H1 (cell line): ENCODE data around the gene MAK. TPM values are rescaled to one million over a fixed set of nuclear protein-coding genes. Genes with fewer than 3 reads are reported as not detected.

ENCODE experiments used
- CTCF ChIA-PET: fragments of 300-600 bp; sonication (Branson Sonifier 250); formaldehyde crosslinking; loops from one replicate; lab custom pipeline; 2021; ENCODE audit not compliant: partially characterized antibody; lab: Charles Lee
- POLR2A ChIA-PET: fragments of 300-600 bp; sonication (Branson Sonifier 250); formaldehyde crosslinking; loops from one replicate; lab custom pipeline; 2021; ENCODE audit warnings: inconsistent platforms; ENCODE audit not compliant: partially characterized antibody; lab: Charles Lee
- DNase-seq, 2 experiments: peaks; one replicate each; pipeline versions ENCODE4 v3.0.0 to v3.0.0-alpha.2; 2010 to 2022; ENCODE audit warnings: low spot score in 2 of 2, low read depth in 1 of 2, mixed read lengths in 1 of 2
- FAIRE-seq: peaks from 2 replicates; lab custom pipeline; 2011; peaks lifted over from hg19 to GRCh38; lab: Jason Lieb, UNC
- H2AFZ ChIP-seq: 2 replicates; pipeline ENCODE4 v1.8.1; 2012; ENCODE audit warnings: low read length, inconsistent platforms
- H2AK5ac ChIP-seq: 2 replicates; pipeline ENCODE4 v1.6.1; 2013; ENCODE audit warnings: low read depth, low read length
- H2BK120ac ChIP-seq: replicated peaks from 2 replicates; pipeline ENCODE3; 2013; ENCODE audit warnings: low read depth, low read length, inconsistent platforms
- H2BK12ac ChIP-seq: 2 replicates; pipeline ENCODE4 v1.6.1; 2013; ENCODE audit warnings: low read depth, low read length
- H2BK15ac ChIP-seq: 2 replicates; pipeline ENCODE4 v1.6.1; 2013; ENCODE audit warnings: low read length
- H2BK20ac ChIP-seq: 2 replicates; pipeline ENCODE4 v1.6.1; 2013; ENCODE audit warnings: low read length
- H2BK5ac ChIP-seq: 2 replicates; pipeline ENCODE4 v1.6.1; 2013; ENCODE audit warnings: low read depth, low read length
- H3K14ac ChIP-seq: 2 replicates; pipeline ENCODE4 v1.6.1; 2013; ENCODE audit warnings: inconsistent platforms; ENCODE audit not compliant: insufficient read length
- H3K18ac ChIP-seq: 2 replicates; pipeline ENCODE4 v1.6.1; 2013; ENCODE audit warnings: low read length; ENCODE audit errors: extremely low read depth
- H3K23ac ChIP-seq: 2 replicates; pipeline ENCODE4 v1.6.1; 2013; ENCODE audit warnings: inconsistent platforms; ENCODE audit not compliant: insufficient read length
- H3K23me2 ChIP-seq: 2 replicates; pipeline ENCODE4 v1.6.1; 2013; ENCODE audit warnings: low read depth, low read length
- H3K27ac ChIP-seq: 2 replicates; pipeline ENCODE4 v1.6.1; 2011; ENCODE audit warnings: low read depth, low read length, inconsistent platforms
- H3K27me3 ChIP-seq, 4 experiments: replicated peaks in 1 of 4; 1 replicate in 1 of 4; 2 replicates in 3 of 4; pipeline versions ENCODE4 v1.6.1 to v1.8.1; 2011 to 2013; ENCODE audit warnings: low read length in 3 of 4, mild to moderate bottlenecking in 3 of 4, inconsistent platforms in 2 of 4, mixed read lengths in 2 of 4, moderate library complexity in 1 of 4; ENCODE audit not compliant: control insufficient read depth in 3 of 4, insufficient read depth in 3 of 4; ENCODE audit errors: extremely low read depth in 1 of 4
- H3K36me3 ChIP-seq, 4 experiments: 2 replicates each; pipeline versions ENCODE4 v1.6.1 to v1.8.1; 2011 to 2013; ENCODE audit warnings: mild to moderate bottlenecking in 4 of 4, low read length in 3 of 4, moderate library complexity in 2 of 4, control low read depth in 1 of 4, inconsistent platforms in 1 of 4; ENCODE audit not compliant: insufficient read depth in 4 of 4, control insufficient read depth in 2 of 4
- H3K4ac ChIP-seq: replicated peaks from 2 replicates; pipeline ENCODE3; 2013; ENCODE audit warnings: low read length, low read depth, mixed read lengths, inconsistent platforms; ENCODE audit not compliant: insufficient read length
- H3K4me1 ChIP-seq, 4 experiments: replicated peaks in 1 of 4; 1 replicate in 1 of 4; 2 replicates in 3 of 4; pipeline versions ENCODE4 v1.6.1 to v1.8.1; 2011 to 2013; ENCODE audit warnings: low read length in 3 of 4, inconsistent platforms in 2 of 4, mixed read lengths in 1 of 4; ENCODE audit not compliant: insufficient read depth in 4 of 4, control insufficient read depth in 3 of 4
- H3K4me2 ChIP-seq, 2 experiments: 2 replicates each; pipeline versions ENCODE4 v1.6.1 to v1.8.1; 2011 to 2013; ENCODE audit warnings: low read depth in 2 of 2, low read length in 2 of 2, control low read depth in 1 of 2, inconsistent platforms in 1 of 2, mild to moderate bottlenecking in 1 of 2; ENCODE audit not compliant: insufficient read depth in 1 of 2
- H3K4me3 ChIP-seq, 4 experiments: fragments of 200-600, 300-600 bp in 1 of 4; sonication (generic), shearing (Covaris generic), sonication (Bioruptor Twin) in 1 of 4; 2 replicates each; pipeline versions ENCODE4 v1.5.1 to v1.8.1; 2011 to 2016; ENCODE audit warnings: low read length in 4 of 4, low read depth in 3 of 4, control low read depth in 2 of 4, inconsistent platforms in 2 of 4, mild to moderate bottlenecking in 2 of 4, mixed read lengths in 1 of 4, moderate library complexity in 1 of 4; ENCODE audit not compliant: insufficient read depth in 2 of 4; ENCODE audit errors: extremely low read depth in 1 of 4
- H3K56ac ChIP-seq: replicated peaks from 2 replicates; pipeline ENCODE3; 2013; ENCODE audit warnings: low read depth, mild to moderate bottlenecking, mixed read lengths, low read length, inconsistent platforms; ENCODE audit not compliant: insufficient read length
- H3K79me1 ChIP-seq: 2 replicates; pipeline ENCODE4 v1.6.1; 2013; ENCODE audit warnings: low read depth, low read length, control low read depth
- H3K79me2 ChIP-seq, 2 experiments: 2 replicates each; pipeline versions ENCODE4 v1.6.1 to v1.8.1; 2012 to 2013; ENCODE audit warnings: low read length in 2 of 2, mild to moderate bottlenecking in 2 of 2, inconsistent platforms in 1 of 2; ENCODE audit not compliant: insufficient read depth in 2 of 2, control insufficient read depth in 1 of 2
- H3K9ac ChIP-seq, 4 experiments: replicated peaks in 1 of 4; 1 replicate in 1 of 4; 2 replicates in 3 of 4; pipeline versions ENCODE4 v1.6.1 to v1.8.1; 2011 to 2013; ENCODE audit warnings: low read depth in 3 of 4, low read length in 3 of 4, control low read depth in 2 of 4, mild to moderate bottlenecking in 2 of 4, moderate library complexity in 2 of 4, inconsistent platforms in 1 of 4; ENCODE audit errors: extremely low read depth in 1 of 4
- H3K9me3 ChIP-seq, 2 experiments: 2 replicates each; pipeline versions ENCODE4 v1.6.1 to v1.8.1; 2012 to 2013; ENCODE audit warnings: mild to moderate bottlenecking in 2 of 2, moderate library complexity in 2 of 2, control low read depth in 1 of 2, inconsistent platforms in 1 of 2, low read depth in 1 of 2, low read length in 1 of 2, mixed read lengths in 1 of 2; ENCODE audit not compliant: insufficient read depth in 2 of 2
- H4K20me1 ChIP-seq, 2 experiments: replicated peaks in 1 of 2; 2 replicates each; pipeline versions ENCODE3 to v1.8.1; 2011 to 2013; ENCODE audit warnings: inconsistent platforms in 2 of 2, low read length in 2 of 2, mild to moderate bottlenecking in 1 of 2; ENCODE audit not compliant: insufficient read depth in 2 of 2, control insufficient read depth in 1 of 2
- H4K5ac ChIP-seq: 2 replicates; pipeline ENCODE4 v1.6.1; 2013; ENCODE audit warnings: low read length, low read depth, mixed read lengths, inconsistent platforms; ENCODE audit not compliant: insufficient read length
- H4K8ac ChIP-seq: 2 replicates; pipeline ENCODE4 v1.8.0; 2013; ENCODE audit warnings: mild to moderate bottlenecking, moderate library complexity, low read length, inconsistent platforms; ENCODE audit not compliant: insufficient read depth; ENCODE audit errors: extremely low read depth
- H4K91ac ChIP-seq: replicated peaks from 2 replicates; pipeline ENCODE3; 2013; ENCODE audit warnings: low read length, mixed read lengths, inconsistent platforms; ENCODE audit not compliant: insufficient read length
- CBX5 ChIP-seq: fragments of 300-800, 300-1000 bp; sonication (generic); IDR thresholded peaks from 2 replicates; pipeline ENCODE4 v1.7.1; 2016; ENCODE audit warnings: antibody characterized with exemption, low read length, low read depth
- FOSL1 ChIP-seq: IDR thresholded peaks from 2 replicates; pipeline ENCODE4 v1.6.1; 2011; ENCODE audit warnings: mild to moderate bottlenecking, low read depth, low read length, moderate library complexity; ENCODE audit not compliant: insufficient read depth
- HDAC6 ChIP-seq: IDR thresholded peaks from one replicate; pipeline ENCODE4 v1.7.1; 2012; ENCODE audit warnings: low read depth, mild to moderate bottlenecking, inconsistent platforms, low read length, moderate library complexity
- JUND ChIP-seq: IDR thresholded peaks from 2 replicates; pipeline ENCODE4 v1.6.1; 2011; ENCODE audit warnings: mild to moderate bottlenecking, improper control_type of control experiment, low read length
- RBBP5 ChIP-seq: IDR thresholded peaks from 2 replicates; pipeline ENCODE4 v1.7.1; 2012; ENCODE audit warnings: low read depth, mild to moderate bottlenecking, inconsistent platforms, low read length, moderate library complexity, borderline replicate concordance
- SAP30 ChIP-seq: fragments of 300-600 bp; sonication (generic); IDR thresholded peaks from 2 replicates; pipeline ENCODE4 v1.7.1; 2012; ENCODE audit warnings: low read length, moderate library complexity, mild to moderate bottlenecking, inconsistent platforms; ENCODE audit not compliant: insufficient read depth, insufficient replicate concordance
- SIN3A ChIP-seq, 2 experiments: IDR thresholded peaks in 1 of 2; conservative IDR thresholded peaks in 1 of 2; 2 replicates each; pipeline ENCODE4 v1.6.1; 2011 to 2012; ENCODE audit warnings: low read length in 2 of 2, improper control_type of control experiment in 1 of 2, low read depth in 1 of 2, mild to moderate bottlenecking in 1 of 2
- SIRT6 ChIP-seq: IDR thresholded peaks from one replicate; pipeline ENCODE4 v1.7.1; 2012; ENCODE audit warnings: low read length, inconsistent platforms
- SP2 ChIP-seq: IDR thresholded peaks from 2 replicates; pipeline ENCODE4 v1.6.1; 2012; ENCODE audit warnings: mild to moderate bottlenecking, low read length, inconsistent platforms
- TCF12 ChIP-seq: IDR thresholded peaks from 2 replicates; pipeline ENCODE4 v1.6.1; 2011; ENCODE audit warnings: low read depth, mild to moderate bottlenecking, low read length
- TEAD4 ChIP-seq: IDR thresholded peaks from 2 replicates; pipeline ENCODE4 v1.6.1; 2012; ENCODE audit warnings: low read depth, low read length, inconsistent platforms, mixed read lengths
- ZNF274 ChIP-seq: IDR thresholded peaks from 2 replicates; pipeline ENCODE4 v1.7.0; 2012; ENCODE audit warnings: low read length, borderline replicate concordance; ENCODE audit errors: extremely low read depth
- WGBS, 2 experiments: shearing (Covaris generic) in 1 of 2; methylation state at CpG; one replicate each; pipeline versions ENCODE4 v1.1.6 to v1.1.7; 2013 to 2015; ENCODE audit warnings: low lambda C conversion rate in 2 of 2, mixed read lengths in 2 of 2, inconsistent platforms in 1 of 2, low coverage in 1 of 2, missing lambda C conversion rate in 1 of 2; ENCODE audit not compliant: insufficient replicate concordance in 2 of 2, insufficient coverage in 1 of 2, insufficient read length in 1 of 2; ENCODE audit errors: extremely low coverage in 1 of 2, missing lambda C conversion rate in 1 of 2; 5-methylcytosine and 5-hydroxymethylcytosine counted together
- polyA plus RNA-seq, 7 experiments: library from polyadenylated mRNA; depleted of rRNA in 3 of 7; stranded (reverse) in 5 of 7; unstranded in 2 of 7; fragments of >200 nt in 5 of 7; fragments of 200-250 nt in 2 of 7; gene quantifications; 1 replicate in 5 of 7; 2 replicates in 1 of 7; 4 replicates in 1 of 7; pipeline versions ENCODE4 v1.2.1 to v1.2.3, GENCODE V29; 2011 to 2013; ENCODE audit warnings: missing spikeins in 2 of 7, mixed read lengths in 2 of 7
- total RNA-seq: library from RNA; stranded (reverse); fragmentation: NEBNext Ultra II Directional; extraction: Animal tissue kit (Norgen Biotek cat#: 25700); gene quantifications from 2 replicates; pipeline ENCODE4 v1.2.1, GENCODE V29; 2021
- TF ChIP-seq, protein P1 (sequence below): IDR thresholded peaks from 2 replicates; pipeline ENCODE4 v1.6.1; 2011; ENCODE audit warnings: low read length, improper control_type of control experiment

MAK gene
- total and polyA plus RNA-seq, 2 of the 8 experiments (the other 6 are each of a cell fraction or from before 2014, with no cell fraction given) = 0.08 to 0.37 TPM

DNA sequence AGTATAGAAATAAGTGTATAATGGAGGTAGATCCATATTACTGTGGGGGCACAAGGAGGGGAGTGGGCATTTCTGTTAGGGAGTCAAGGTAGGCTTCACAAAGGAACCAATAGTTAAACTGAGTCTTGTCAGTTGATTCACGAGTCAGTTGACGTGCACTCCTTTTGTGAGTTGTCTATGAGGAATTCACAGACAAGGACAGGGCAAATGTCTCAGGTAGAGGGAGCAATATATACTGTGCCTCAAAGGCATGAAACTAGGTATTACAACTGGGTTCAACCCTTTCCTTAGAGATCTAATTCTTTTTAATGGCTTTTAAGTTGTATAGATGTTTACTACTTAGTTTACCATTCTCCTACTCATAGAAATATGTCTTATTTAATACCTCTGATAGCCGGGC lies 104.5 kb downstream of the MAK start:
- Histone ChIP-seq H3K14ac (no peak overlapping the region), H3K18ac (no peak overlapping the region), H2AK5ac (no peak overlapping the region), H3K4me3 (no peak overlapping the region), H2AFZ (no peak overlapping the region), H3K9me3 (no peaks in the 10 kb centered on the region), H3K79me1 (no peaks in the 10 kb centered on the region), H3K4me2 (no peak overlapping the region), H3K36me3 (peaks cover 3 to 33% (median 21%) of the 10 kb centered on the region in 4 experiments), H2BK15ac (no peak overlapping the region), H3K27ac (no peak overlapping the region), H2BK5ac (no peak overlapping the region), H2BK120ac (no peak overlapping the region), H3K27me3 (no peaks in the 10 kb centered on the region), H4K8ac (no peak overlapping the region), H4K5ac (no peak overlapping the region), H3K23me2 (no peaks in the 10 kb centered on the region), H3K79me2 (no peaks in the 10 kb centered on the region), H3K9ac (no peak overlapping the region), H4K91ac (no peak overlapping the region), H2BK20ac (no peak overlapping the region), H3K56ac (no peak overlapping the region), H3K4ac (no peak overlapping the region), H4K20me1 (peaks cover 0 to 1% of the 10 kb centered on the region in 2 experiments), H3K4me1 (no peaks in the 10 kb centered on the region), H3K23ac (no peak overlapping the region), H2BK12ac (no peak overlapping the region)
- FAIRE-seq (no peak), DNase-seq (no peak)
- 88% methylated on average over 3 of the region's 3 CpGs; no CpG with 5 or more reads in 1 of the 2 experiments for WGBS, 2 experiments
- ChIA-PET CTCF (interaction anchor here (2.6 kb wide), 1 partner anchor 10 kb away, joined by 7 read pairs; no protein-coding TSS in a partner anchor), POLR2A (interaction anchor here (0.6 to 2.8 kb wide), 4 partner anchors 9 to 23 kb away, joined by 4 to 15 read pairs (median 8); partner anchors contain the start of gene TMEM14C)
- TF ChIP-seq, protein P1, sequence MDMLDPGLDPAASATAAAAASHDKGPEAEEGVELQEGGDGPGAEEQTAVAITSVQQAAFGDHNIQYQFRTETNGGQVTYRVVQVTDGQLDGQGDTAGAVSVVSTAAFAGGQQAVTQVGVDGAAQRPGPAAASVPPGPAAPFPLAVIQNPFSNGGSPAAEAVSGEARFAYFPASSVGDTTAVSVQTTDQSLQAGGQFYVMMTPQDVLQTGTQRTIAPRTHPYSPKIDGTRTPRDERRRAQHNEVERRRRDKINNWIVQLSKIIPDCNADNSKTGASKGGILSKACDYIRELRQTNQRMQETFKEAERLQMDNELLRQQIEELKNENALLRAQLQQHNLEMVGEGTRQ = no peak
- TF ChIP-seq CBX5 (no peak), HDAC6 (no peak), SAP30 (no peak), RBBP5 (no peak), SIRT6 (no peak), TCF12 (no peak), SP2 (no peak), TEAD4 (no peak), FOSL1 (no peak), JUND (no peak), SIN3A (conservative IDR thresholded peaks at IDR 0.05 in 1 of 2, IDR thresholded peaks at IDR 0.05 in 1 of 2; ENCODE audit: low read depth in 1 of 2, low read length in 2 of 2) (no peak), ZNF274 (no peak)
